ENCODE data around the gene USPL1.
"Not testable (repeated sequence)": the region's sequence is repeated elsewhere in the genome, so short reads cannot be mapped to it uniquely, and the experiment has no call there.

GRCh38 chr13:30651648-30652047, 33.9 kb downstream of the USPL1 start:
- TF ChIP-seq, protein P1, sequence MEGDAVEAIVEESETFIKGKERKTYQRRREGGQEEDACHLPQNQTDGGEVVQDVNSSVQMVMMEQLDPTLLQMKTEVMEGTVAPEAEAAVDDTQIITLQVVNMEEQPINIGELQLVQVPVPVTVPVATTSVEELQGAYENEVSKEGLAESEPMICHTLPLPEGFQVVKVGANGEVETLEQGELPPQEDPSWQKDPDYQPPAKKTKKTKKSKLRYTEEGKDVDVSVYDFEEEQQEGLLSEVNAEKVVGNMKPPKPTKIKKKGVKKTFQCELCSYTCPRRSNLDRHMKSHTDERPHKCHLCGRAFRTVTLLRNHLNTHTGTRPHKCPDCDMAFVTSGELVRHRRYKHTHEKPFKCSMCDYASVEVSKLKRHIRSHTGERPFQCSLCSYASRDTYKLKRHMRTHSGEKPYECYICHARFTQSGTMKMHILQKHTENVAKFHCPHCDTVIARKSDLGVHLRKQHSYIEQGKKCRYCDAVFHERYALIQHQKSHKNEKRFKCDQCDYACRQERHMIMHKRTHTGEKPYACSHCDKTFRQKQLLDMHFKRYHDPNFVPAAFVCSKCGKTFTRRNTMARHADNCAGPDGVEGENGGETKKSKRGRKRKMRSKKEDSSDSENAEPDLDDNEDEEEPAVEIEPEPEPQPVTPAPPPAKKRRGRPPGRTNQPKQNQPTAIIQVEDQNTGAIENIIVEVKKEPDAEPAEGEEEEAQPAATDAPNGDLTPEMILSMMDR (conservative IDR thresholded peaks at IDR 0.05; ENCODE audit: low read depth, low read length): not testable (repeated sequence)
- not testable (repeated sequence) for TF ChIP-seq EZH2 (IDR thresholded peaks at IDR 0.05; ENCODE audit: low read length, unreplicated experiment)
